Testis (tissue), 2 donors: ENCODE data around the gene MEIKIN.

Source experiments
- POLR2A ChIP-seq: fragments of 450-650 bp; IDR thresholded peaks from one replicate; pipeline ENCODE4 v1.6.1; 2017; ENCODE audit warnings: antibody characterized with exemption, mild to moderate bottlenecking, moderate library complexity
- TF ChIP-seq, protein P1 (sequence below), 3 experiments: fragments of 450-650 bp in 2 of 3; fragments of 200-600 bp in 1 of 3; sonication (generic) in 1 of 3; IDR thresholded peaks; one replicate each; pipeline ENCODE4 v1.5.1; 2016 to 2019; ENCODE audit warnings: antibody characterized with exemption in 3 of 3, mild to moderate bottlenecking in 2 of 3, moderate library complexity in 1 of 3

DNA sequence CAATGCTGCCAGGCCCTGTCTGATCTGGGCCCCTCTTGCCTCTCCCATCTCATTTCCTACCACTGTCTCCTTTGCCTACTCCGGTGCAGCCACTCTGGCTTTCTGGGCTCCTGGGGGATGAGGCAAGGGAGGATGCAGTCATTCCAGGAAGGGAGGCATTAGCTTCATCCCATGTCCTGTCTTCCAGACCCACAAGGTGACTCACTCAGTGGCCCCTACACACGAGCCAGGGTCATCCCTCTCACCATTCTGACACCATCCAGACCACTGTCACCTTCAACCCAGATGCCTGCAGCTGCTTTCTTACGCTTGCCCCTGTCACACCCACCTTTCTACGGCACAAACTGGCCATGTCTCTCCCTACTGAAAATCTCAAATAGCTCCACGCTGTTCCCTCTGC is 46.9 kb upstream of the MEIKIN start:
- TF ChIP-seq, protein P1, sequence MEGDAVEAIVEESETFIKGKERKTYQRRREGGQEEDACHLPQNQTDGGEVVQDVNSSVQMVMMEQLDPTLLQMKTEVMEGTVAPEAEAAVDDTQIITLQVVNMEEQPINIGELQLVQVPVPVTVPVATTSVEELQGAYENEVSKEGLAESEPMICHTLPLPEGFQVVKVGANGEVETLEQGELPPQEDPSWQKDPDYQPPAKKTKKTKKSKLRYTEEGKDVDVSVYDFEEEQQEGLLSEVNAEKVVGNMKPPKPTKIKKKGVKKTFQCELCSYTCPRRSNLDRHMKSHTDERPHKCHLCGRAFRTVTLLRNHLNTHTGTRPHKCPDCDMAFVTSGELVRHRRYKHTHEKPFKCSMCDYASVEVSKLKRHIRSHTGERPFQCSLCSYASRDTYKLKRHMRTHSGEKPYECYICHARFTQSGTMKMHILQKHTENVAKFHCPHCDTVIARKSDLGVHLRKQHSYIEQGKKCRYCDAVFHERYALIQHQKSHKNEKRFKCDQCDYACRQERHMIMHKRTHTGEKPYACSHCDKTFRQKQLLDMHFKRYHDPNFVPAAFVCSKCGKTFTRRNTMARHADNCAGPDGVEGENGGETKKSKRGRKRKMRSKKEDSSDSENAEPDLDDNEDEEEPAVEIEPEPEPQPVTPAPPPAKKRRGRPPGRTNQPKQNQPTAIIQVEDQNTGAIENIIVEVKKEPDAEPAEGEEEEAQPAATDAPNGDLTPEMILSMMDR (IDR thresholded peaks at IDR 0.05): no peak
- no peak for TF ChIP-seq POLR2A
